ENCODE measurements around the gene PNKD.

Gene PNKD

DNA sequence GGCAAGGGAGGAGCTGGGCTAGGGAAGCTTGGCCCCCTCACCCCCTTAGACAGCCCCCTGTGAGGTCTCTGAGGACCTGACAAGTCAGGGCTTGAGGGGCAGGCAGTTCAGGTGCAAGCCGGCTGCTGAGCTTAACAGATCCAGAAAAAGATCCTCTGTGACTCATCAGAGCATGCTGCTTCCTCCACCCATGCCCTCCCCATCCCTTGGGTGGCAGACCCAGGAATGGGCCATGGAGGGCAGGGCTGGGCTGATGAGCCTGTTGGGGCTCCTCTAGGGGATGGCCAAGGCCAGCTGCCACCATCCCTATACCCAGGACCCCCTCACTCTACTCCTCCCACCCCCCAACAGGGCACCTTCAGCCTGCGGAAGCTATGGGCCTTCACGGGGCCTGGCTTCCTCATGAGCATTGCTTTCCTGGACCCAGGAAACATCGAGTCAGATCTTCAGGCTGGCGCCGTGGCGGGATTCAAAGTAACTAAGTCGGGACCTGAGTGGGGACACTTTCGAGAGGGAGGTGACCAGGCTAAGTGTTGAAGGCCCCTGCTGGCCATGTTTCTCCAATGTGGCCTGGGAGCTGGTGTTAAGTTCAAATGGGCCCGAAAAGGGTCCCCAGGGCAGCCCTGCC lies 113.7 kb downstream of the PNKD start:
- DNase-seq = no peak

- DNase-seq = no peak
These were observed 114.7 kb downstream of the PNKD start for GRCh38 chr2:218384975-218385374.

DNA sequence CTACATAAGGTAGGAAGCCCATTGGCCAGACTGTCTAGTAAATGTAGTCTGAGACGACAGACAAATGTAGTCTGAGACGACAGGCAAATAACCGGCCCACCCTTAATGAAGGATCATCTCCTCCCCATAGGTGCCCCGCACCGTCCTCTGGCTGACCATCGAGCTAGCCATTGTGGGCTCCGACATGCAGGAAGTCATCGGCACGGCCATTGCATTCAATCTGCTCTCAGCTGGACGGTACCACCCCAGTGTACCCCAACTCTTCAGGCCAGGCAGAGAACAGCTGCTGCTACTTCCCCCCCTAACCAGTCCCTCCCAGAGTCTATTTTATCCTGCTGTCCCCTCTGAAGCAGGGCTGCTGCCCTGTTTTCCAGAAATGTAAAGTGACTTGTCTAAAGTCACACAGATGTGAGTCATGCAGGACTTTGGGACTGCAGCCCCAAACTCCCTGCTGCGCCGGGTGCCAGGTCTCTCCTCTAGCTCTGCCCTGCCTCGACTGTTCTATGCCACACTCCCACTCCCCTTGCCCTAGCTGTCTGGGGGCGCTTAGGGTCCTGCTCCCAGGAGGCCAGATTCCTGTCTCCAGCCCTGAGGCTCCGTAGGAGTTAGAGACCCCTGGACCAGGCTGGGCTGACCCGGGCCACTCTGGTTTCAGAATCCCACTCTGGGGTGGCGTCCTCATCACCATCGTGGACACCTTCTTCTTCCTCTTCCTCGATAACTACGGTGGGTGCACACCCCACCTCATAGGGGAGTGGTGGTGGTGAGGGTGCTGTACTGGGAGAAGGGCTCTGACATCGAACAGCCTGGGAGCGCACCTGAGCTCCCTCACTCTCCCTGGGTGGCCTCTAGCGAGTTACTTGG lies 116.4 kb downstream of the PNKD start:
- DNase-seq = no peak

GRCh38 chr2:218387369-218388194 lies 117.3 kb downstream of the PNKD start:
- no peak for DNase-seq

- no peak for DNase-seq
These were observed 119.2 kb downstream of the PNKD start for GRCh38 chr2:218389333-218390150.

DNA sequence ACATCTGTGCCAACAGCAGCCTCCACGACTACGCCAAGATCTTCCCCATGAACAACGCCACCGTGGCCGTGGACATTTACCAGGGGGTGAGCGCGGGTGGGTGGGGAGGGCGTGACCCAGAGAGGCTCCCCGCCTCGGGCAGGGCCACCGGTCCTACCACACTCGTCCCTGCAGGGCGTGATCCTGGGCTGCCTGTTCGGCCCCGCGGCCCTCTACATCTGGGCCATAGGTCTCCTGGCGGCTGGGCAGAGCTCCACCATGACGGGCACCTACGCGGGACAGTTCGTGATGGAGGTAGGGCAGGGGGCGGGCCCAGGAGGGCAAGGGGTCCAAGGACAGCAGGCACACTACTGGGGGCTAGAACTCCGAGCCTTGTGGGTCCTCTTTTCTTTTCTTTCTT lies 120.9 kb downstream of the PNKD start:
- no peak for DNase-seq

DNA sequence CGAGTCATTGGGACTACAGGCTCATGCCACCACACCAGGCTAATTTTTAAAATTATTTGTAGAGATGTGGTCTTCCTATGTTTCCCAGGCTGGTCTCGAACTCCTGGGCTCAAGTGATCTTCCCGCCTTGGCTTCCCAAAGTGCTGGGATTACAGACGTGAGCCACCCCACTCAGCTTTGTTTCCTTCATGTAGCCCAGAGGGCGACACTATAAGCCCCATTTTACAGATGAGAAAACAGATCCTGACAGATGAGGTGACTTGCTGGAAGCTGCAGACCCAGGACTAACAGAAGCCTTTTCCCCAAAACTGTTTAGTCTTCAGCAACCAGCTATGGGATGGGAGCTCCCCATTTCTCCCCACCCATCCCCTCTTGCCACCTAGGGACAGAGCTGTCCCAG lies 122.1 kb downstream of the PNKD start:
- no peak for DNase-seq

GRCh38 chr2:218392891-218393462 lies 122.7 kb downstream of the PNKD start:
- no peak for DNase-seq

- DNase-seq = no peak
These were observed 123.5 kb downstream of the PNKD start for GRCh38 chr2:218393750-218394290.

DNA sequence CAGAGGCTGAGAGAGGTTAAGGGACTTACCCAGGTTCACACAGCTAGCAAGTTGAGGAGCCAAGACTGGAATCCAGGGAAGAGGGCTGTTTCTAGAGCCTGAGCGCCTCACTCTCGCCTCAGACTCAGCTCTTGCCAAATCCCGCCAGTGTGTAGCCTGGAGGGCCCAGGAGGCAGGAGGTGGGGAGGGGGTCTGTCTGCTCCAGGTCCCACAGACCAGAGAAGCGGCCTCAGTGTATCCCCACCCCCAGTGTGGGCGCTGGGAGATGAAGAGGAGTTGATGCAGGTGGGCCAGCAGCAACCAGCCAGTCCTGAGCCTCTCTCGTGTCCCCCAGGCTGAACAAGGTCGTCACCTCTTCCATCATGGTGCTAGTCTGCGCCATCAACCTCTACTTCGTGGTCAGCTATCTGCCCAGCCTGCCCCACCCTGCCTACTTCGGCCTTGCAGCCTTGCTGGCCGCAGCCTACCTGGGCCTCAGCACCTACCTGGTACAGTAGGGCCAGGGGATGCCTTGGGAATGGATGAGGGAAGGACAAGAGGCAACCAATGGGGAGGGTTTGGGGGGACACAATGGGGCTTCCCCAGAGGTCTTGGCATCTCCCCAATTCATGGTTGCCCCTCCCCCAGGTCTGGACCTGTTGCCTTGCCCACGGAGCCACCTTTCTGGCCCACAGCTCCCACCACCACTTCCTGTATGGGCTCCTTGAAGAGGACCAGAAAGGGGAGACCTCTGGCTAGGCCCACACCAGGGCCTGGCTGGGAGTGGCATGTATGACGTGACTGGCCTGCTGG lies 124.2 kb downstream of the PNKD start:
- no peak for DNase-seq

- no peak for DNase-seq
These were observed 124.7 kb downstream of the PNKD start for GRCh38 chr2:218395090-218395444.

GRCh38 chr2:218395456-218395825 lies 125.1 kb downstream of the PNKD start:
- DNase-seq = no peak

DNA sequence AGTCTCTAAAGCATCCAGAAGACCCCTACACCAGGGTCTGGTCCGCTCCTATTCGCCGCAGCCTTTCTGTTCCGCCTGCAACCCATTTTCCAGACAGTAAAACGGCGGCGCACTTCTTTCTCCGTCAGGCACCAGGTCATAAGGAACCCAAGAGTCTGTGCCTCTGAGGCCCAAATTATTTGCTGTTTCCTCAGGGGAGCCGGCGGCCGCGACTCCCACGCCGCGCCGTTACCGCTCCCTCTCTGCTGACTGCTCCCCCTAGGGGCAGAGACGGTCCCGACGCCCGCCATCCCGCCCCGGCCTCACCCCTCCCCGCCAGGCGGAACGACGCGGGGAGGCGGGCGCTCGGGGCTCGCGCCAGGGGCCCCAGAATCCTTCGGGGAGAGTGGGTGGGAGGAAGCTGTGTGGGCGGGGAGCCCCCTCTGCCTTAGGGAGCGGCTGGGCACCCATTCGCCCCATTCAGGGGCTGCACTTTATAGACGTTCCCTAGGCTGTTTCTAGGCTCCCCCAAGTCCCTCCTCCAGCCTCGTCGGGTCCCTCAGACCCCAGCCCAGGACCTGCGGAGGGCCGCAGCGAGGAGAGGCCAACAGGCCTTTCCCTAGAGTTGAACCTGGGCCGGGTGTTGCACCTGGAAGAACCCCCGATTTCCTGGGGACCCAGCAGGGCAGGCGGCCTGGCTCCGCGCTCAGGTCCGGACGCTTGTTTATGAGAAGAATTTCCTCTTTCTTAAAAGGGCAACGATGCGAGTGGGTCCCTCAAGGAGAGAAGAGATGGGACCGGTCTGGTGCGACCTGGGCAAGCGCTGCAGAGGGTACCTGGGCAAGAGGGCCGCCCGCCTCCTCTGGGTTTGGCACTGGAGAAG lies 125.7 kb downstream of the PNKD start:
- DNase-seq = peak; percentile 92

Measured in activated CD4-positive, CD25-positive, alpha-beta regulatory T cell treated with anti-CD3 and anti-CD28 coated beads, Interleukin-2, amount 50 U/mL, for 72 hours (primary cell).